Mucosa of descending colon (tissue), 3 donors: ENCODE results near the gene PLEKHA5. TPM values are rescaled to one million over a fixed set of nuclear protein-coding genes. Genes with fewer than 3 reads are reported as not detected.

ENCODE experiments used
- ATAC-seq: fragments of 200-7000 bp; cut with Tn5 transposase; one replicate; pipeline ENCODE4 v1.9.1; 2020; ENCODE audit warnings: mild to moderate bottlenecking, moderate library complexity
- DNase-seq, 3 donors: peaks; one replicate each; pipeline ENCODE4 v3.0.0-alpha.2; 2020
- H3K36me3 ChIP-seq: fragments of 200-600 bp; one replicate; pipeline ENCODE4 v1.8.0; 2021; ENCODE audit warnings: low read depth, mild to moderate bottlenecking
- H3K4me1 ChIP-seq: fragments of 200-600 bp; one replicate; pipeline ENCODE4 v1.8.0; 2021; ENCODE audit warnings: low read depth, mild to moderate bottlenecking
- H3K4me3 ChIP-seq: fragments of 200-600 bp; one replicate; pipeline ENCODE4 v1.8.0; 2021; ENCODE audit warnings: mild to moderate bottlenecking
- H3K9me3 ChIP-seq: fragments of 200-600 bp; one replicate; pipeline ENCODE4 v1.8.0; 2021; ENCODE audit warnings: mild to moderate bottlenecking
- intact Hi-C, 2 donors: fragments of 100-400 bp; cut with DNase I in 1 of 2; cut with micrococcal nuclease in 1 of 2; formaldehyde crosslinking; loops; one replicate each; pipeline versions ENCODE4 v1.11.0 to v1.11.1; 2022; cut with DNase I, micrococcal nuclease
- total RNA-seq, 3 donors: library from RNA; stranded (reverse); fragmentation: NEBNext Ultra II Directional in 2 of 3; extraction: Animal tissue kit (Norgen Biotek cat#: 25700) in 2 of 3; gene quantifications; one replicate each; pipeline versions ENCODE4 v1.2.1 to v1.2.4, GENCODE V29; 2021 to 2023
- TF ChIP-seq, protein P1 (sequence below): fragments of 200-600 bp; IDR thresholded peaks from one replicate; pipeline ENCODE4 v1.8.0; 2022; ENCODE audit warnings: antibody characterized with exemption, mild to moderate bottlenecking
- donor health status: DM: no; HTN: no; CAD: no; lungs with moderate emphysema.
- donor health status: DM: no; HTN: no; CAD: no.
- donor health status: DM: no; HTN: yes; CAD: no.

Gene PLEKHA5
- total RNA-seq, 3 donors from 2014 or later = 29.6 to 47.9 (median 36.5) TPM

- TF ChIP-seq, protein P1, sequence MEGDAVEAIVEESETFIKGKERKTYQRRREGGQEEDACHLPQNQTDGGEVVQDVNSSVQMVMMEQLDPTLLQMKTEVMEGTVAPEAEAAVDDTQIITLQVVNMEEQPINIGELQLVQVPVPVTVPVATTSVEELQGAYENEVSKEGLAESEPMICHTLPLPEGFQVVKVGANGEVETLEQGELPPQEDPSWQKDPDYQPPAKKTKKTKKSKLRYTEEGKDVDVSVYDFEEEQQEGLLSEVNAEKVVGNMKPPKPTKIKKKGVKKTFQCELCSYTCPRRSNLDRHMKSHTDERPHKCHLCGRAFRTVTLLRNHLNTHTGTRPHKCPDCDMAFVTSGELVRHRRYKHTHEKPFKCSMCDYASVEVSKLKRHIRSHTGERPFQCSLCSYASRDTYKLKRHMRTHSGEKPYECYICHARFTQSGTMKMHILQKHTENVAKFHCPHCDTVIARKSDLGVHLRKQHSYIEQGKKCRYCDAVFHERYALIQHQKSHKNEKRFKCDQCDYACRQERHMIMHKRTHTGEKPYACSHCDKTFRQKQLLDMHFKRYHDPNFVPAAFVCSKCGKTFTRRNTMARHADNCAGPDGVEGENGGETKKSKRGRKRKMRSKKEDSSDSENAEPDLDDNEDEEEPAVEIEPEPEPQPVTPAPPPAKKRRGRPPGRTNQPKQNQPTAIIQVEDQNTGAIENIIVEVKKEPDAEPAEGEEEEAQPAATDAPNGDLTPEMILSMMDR = no peak
- Histone ChIP-seq H3K36me3 (no peaks in the 10 kb centered on the region), H3K4me1 (no peaks in the 10 kb centered on the region), H3K9me3 (no peaks in the 10 kb centered on the region), H3K4me3 (no peak overlapping the region)
- peak; percentile 91 for ATAC-seq
- intact Hi-C loops = no loop called here
- peak; percentile 38 to 73 (median 60) for DNase-seq
Measured at GRCh38 chr12:19273482-19274330, 144.2 kb downstream of the PLEKHA5 start.

DNA sequence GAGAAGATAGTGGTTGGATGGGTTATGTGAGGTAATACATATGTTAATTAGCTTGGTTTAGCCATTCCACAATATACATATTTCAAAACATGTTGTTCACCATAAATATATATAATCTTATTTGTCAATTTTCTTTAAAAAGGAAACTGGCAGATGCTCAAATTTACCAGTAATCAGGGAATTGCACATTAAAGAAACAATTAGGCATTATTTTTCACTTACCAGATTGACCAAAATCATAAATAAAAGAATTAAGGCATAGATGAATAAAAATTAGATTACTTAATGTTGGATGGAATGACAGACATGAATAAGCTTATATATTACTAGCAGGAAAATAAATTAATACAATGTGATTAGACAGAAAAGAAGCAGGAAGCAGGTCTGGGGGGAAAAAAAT is 147.2 kb downstream of the PLEKHA5 start:
- TF ChIP-seq, protein P1 = no peak
- H3K4me3 ChIP-seq = no peak overlapping the region
- H3K36me3 ChIP-seq = no peaks in the 10 kb centered on the region
- DNase-seq (no peak), ATAC-seq (no peak)
- intact Hi-C loops = no loop called here
- H3K4me1 ChIP-seq = no peaks in the 10 kb centered on the region
- H3K9me3 ChIP-seq = no peaks in the 10 kb centered on the region

- no peaks in the 10 kb centered on the region for H3K9me3 ChIP-seq
- no peaks in the 10 kb centered on the region for H3K36me3 ChIP-seq
- H3K4me3 ChIP-seq = no peak overlapping the region
- ATAC-seq (no peak), DNase-seq (no peak)
- intact Hi-C loops = no loop called here
- TF ChIP-seq, protein P1 = no peak
- H3K4me1 ChIP-seq = no peaks in the 10 kb centered on the region
Measured at GRCh38 chr12:19277711-19278110, 148.2 kb downstream of the PLEKHA5 start.

- ATAC-seq = peak; percentile 49
- no peak overlapping the region for H3K4me3 ChIP-seq
- TF ChIP-seq, protein P1 = no peak
- H3K9me3 ChIP-seq = no peaks in the 10 kb centered on the region
- DNase-seq = peak in 1 of 3 donors; percentile 25
- H3K4me1 ChIP-seq = no peaks in the 10 kb centered on the region
- intact Hi-C loops = no loop called here
- no peaks in the 10 kb centered on the region for H3K36me3 ChIP-seq
Measured at GRCh38 chr12:19278407-19278806, 148.9 kb downstream of the PLEKHA5 start.

DNA sequence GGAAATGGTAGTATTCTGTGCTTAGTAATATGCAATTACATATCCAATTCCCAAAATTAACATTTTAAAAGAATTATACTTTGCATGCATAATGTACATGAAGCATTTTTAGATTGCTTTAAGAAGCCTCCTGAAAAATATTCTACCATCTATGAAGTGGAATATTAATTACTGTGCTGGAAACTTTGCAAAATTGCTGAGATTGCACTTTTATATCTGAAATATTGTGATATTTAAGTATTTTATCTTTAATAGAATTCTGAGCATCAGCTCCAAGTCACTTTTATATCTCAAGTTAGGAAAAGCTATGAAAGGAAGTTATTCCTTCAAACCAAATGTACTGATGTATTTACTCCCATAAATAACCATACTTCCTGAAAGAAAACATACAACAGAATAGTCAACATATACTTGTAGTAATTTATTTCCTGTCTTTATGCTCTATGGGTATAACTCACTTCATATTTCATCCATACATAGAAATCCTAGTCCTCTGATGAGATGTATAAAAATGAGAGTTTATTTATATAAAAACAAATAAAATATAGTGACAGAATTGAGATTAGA is 152.7 kb downstream of the PLEKHA5 start:
- no peak overlapping the region for H3K4me3 ChIP-seq
- DNase-seq = no peak
- ATAC-seq = no peak
- H3K4me1 ChIP-seq = no peaks in the 10 kb centered on the region
- H3K36me3 ChIP-seq = no peaks in the 10 kb centered on the region
- TF ChIP-seq, protein P1 = no peak
- intact Hi-C loops = no loop called here
- no peaks in the 10 kb centered on the region for H3K9me3 ChIP-seq
